Activated naive CD8-positive, alpha-beta T cell treated with anti-CD3 and anti-CD28 coated beads, Interleukin-2, amount 10 ng/mL, durations not matched to agents 7 days and 5 days (primary cell): ENCODE results near the gene AGAP3. TPM values are rescaled to one million over a fixed set of nuclear protein-coding genes. Genes with fewer than 3 reads are reported as not detected.

Experiments used
- ATAC-seq: fragments of 150-1000 bp; cut with Tn5 transposase; one replicate; pipeline ENCODE4 v1.10.0; 2021; ENCODE audit warnings: low read depth, moderate library complexity
- POLR2A ChIA-PET: fragments of 350-600 bp; sonication (Branson Sonifier 250); formaldehyde crosslinking; loops from one replicate; lab custom pipeline; 2021; ENCODE audit warnings: antibody characterized with exemption; lab: Charles Lee
- DNase-seq: peaks from one replicate; pipeline ENCODE4 v3.0.0; 2021
- H3K27ac Mint-ChIP-seq: one replicate; pipeline ENCODE4 v1.8.0; 2022; ENCODE audit warnings: mild to moderate bottlenecking, mixed read lengths
- H3K27me3 Mint-ChIP-seq: one replicate; pipeline ENCODE4 v1.8.0; 2022; ENCODE audit warnings: mild to moderate bottlenecking, moderate library complexity, mixed read lengths
- H3K36me3 Mint-ChIP-seq: one replicate; pipeline ENCODE4 v1.8.0; 2021; ENCODE audit warnings: mild to moderate bottlenecking, mixed read lengths
- H3K4me1 Mint-ChIP-seq: one replicate; pipeline ENCODE4 v1.8.0; 2021; ENCODE audit warnings: mixed read lengths
- H3K4me3 Mint-ChIP-seq: one replicate; pipeline ENCODE4 v1.8.0; 2022; ENCODE audit warnings: mild to moderate bottlenecking, moderate library complexity, mixed read lengths
- H3K9me3 Mint-ChIP-seq: one replicate; pipeline ENCODE4 v1.8.0; 2021; ENCODE audit warnings: mixed read lengths
- total RNA-seq, 2 experiments: library from RNA; stranded (reverse); gene quantifications; one replicate each; pipeline ENCODE4 v1.2.3, GENCODE V29; 2021

AGAP3 gene
- total RNA-seq, 2 experiments from 2014 or later, result 31.7 to 32.7 TPM

GRCh38 chr7:151060416-151061212 lies 25.7 kb upstream of the AGAP3 start:
- POLR2A ChIA-PET, result interaction anchor here (1.1 to 4.1 kb wide), 3 partner anchors 17 to 167 kb away, joined by 3 to 32 read pairs (median 7); partner anchors contain the start of genes FASTK and TMUB1
- peak overlapping the region; percentile 98 for H3K4me3 Mint-ChIP-seq
- no peaks in the 10 kb centered on the region for H3K9me3 Mint-ChIP-seq

GRCh38 chr7:151061213-151062110 lies 24.8 kb upstream of the AGAP3 start:
- ATAC-seq (no peak), DNase-seq (no peak)
- Mint-ChIP-seq H3K27ac (peak overlapping the region; percentile 69), H3K9me3 (no peaks in the 10 kb centered on the region), H3K36me3 (peaks cover 8% of the 10 kb centered on the region), H3K4me3 (peak overlapping the region; percentile 98), H3K27me3 (no peaks in the 10 kb centered on the region), H3K4me1 (peaks cover 28% of the 10 kb centered on the region)
- POLR2A ChIA-PET, result interaction anchor here (1.1 to 4.1 kb wide), 3 partner anchors 16 to 166 kb away, joined by 3 to 32 read pairs (median 7); partner anchors contain the start of genes FASTK and TMUB1

More at GRCh38 chr7:151060416-151061212, 25.7 kb upstream of the AGAP3 start:
- no peak for ATAC-seq
- Mint-ChIP-seq H3K36me3 (peaks cover 8% of the 10 kb centered on the region), H3K27me3 (no peaks in the 10 kb centered on the region), H3K4me1 (peaks cover 28% of the 10 kb centered on the region), H3K27ac (peak overlapping the region; percentile 69)
- DNase-seq, result no peak

- ATAC-seq, result no peak
- DNase-seq, result no peak
- no peak overlapping the region for H3K27ac Mint-ChIP-seq
- POLR2A ChIA-PET, result interaction anchor here (2.6 kb wide), 1 partner anchor 16 kb away, joined by 7 read pairs; no protein-coding TSS in a partner anchor
- no peaks in the 10 kb centered on the region for H3K27me3 Mint-ChIP-seq
- peaks cover 24% of the 10 kb centered on the region for H3K4me1 Mint-ChIP-seq
- no peaks in the 10 kb centered on the region for H3K9me3 Mint-ChIP-seq
- peaks cover 10% of the 10 kb centered on the region for H3K36me3 Mint-ChIP-seq
- no peak overlapping the region for H3K4me3 Mint-ChIP-seq
These were observed 24.2 kb upstream of the AGAP3 start for GRCh38 chr7:151062111-151062398.

- Mint-ChIP-seq H3K4me3 (no peak overlapping the region), H3K36me3 (peaks cover 8% of the 10 kb centered on the region)
- POLR2A ChIA-PET, result interaction anchor here (0.6 kb wide), 1 partner anchor 24 kb away, joined by 3 read pairs; no protein-coding TSS in a partner anchor
These were observed 23.7 kb upstream of the AGAP3 start for GRCh38 chr7:151062399-151063211.

GRCh38 chr7:151063212-151063561 lies 23.1 kb upstream of the AGAP3 start:
- Mint-ChIP-seq H3K4me1 (peaks cover 20% of the 10 kb centered on the region), H3K27me3 (no peaks in the 10 kb centered on the region), H3K36me3 (peaks cover 8% of the 10 kb centered on the region), H3K27ac (no peak overlapping the region), H3K4me3 (no peak overlapping the region), H3K9me3 (no peaks in the 10 kb centered on the region)
- DNase-seq (no peak), ATAC-seq (no peak)
- POLR2A ChIA-PET, result interaction anchor here (0.6 kb wide), 1 partner anchor 25 kb away, joined by 3 read pairs; no protein-coding TSS in a partner anchor

More at GRCh38 chr7:151062399-151063211, 23.7 kb upstream of the AGAP3 start:
- DNase-seq (no peak), ATAC-seq (no peak)
- H3K27me3 Mint-ChIP-seq, result no peaks in the 10 kb centered on the region
- peaks cover 20% of the 10 kb centered on the region for H3K4me1 Mint-ChIP-seq
- no peak overlapping the region for H3K27ac Mint-ChIP-seq
- H3K9me3 Mint-ChIP-seq, result no peaks in the 10 kb centered on the region

- no peaks in the 10 kb centered on the region for H3K9me3 Mint-ChIP-seq
These were observed 21.8 kb upstream of the AGAP3 start for GRCh38 chr7:151064454-151064853.

GRCh38 chr7:151064993-151065392 lies 21.3 kb upstream of the AGAP3 start:
- Mint-ChIP-seq H3K36me3 (peaks cover 9% of the 10 kb centered on the region), H3K27ac (peak overlapping the region; percentile 9), H3K9me3 (no peaks in the 10 kb centered on the region), H3K27me3 (no peaks in the 10 kb centered on the region), H3K4me3 (no peak overlapping the region), H3K4me1 (peaks cover 13% of the 10 kb centered on the region)
- POLR2A ChIA-PET, result no interaction called here
- DNase-seq (no peak), ATAC-seq (no peak)

More at GRCh38 chr7:151064454-151064853, 21.8 kb upstream of the AGAP3 start:
- POLR2A ChIA-PET, result no interaction called here
- H3K4me3 Mint-ChIP-seq, result no peak overlapping the region
- peaks cover 13% of the 10 kb centered on the region for H3K4me1 Mint-ChIP-seq
- H3K27ac Mint-ChIP-seq, result no peak overlapping the region
- no peaks in the 10 kb centered on the region for H3K27me3 Mint-ChIP-seq
- H3K36me3 Mint-ChIP-seq, result peaks cover 9% of the 10 kb centered on the region
- no peak for ATAC-seq
- DNase-seq, result no peak

GRCh38 chr7:151065516-151065915 lies 20.8 kb upstream of the AGAP3 start:
- Mint-ChIP-seq H3K9me3 (no peaks in the 10 kb centered on the region), H3K4me3 (no peak overlapping the region), H3K36me3 (peaks cover 10% of the 10 kb centered on the region), H3K27ac (peak overlapping the region; percentile 9), H3K27me3 (no peaks in the 10 kb centered on the region), H3K4me1 (peaks cover 13% of the 10 kb centered on the region)
- POLR2A ChIA-PET, result no interaction called here
- ATAC-seq, result no peak
- DNase-seq, result no peak

- Mint-ChIP-seq H3K27ac (no peak overlapping the region), H3K4me1 (peaks cover 6% of the 10 kb centered on the region), H3K36me3 (peaks cover 12% of the 10 kb centered on the region), H3K9me3 (no peaks in the 10 kb centered on the region), H3K27me3 (no peaks in the 10 kb centered on the region), H3K4me3 (no peak overlapping the region)
- ATAC-seq, result no peak
- no peak for DNase-seq
- POLR2A ChIA-PET, result no interaction called here
These were observed 19.9 kb upstream of the AGAP3 start for GRCh38 chr7:151066273-151066974.

GRCh38 chr7:151068069-151068773 lies 18.1 kb upstream of the AGAP3 start:
- ATAC-seq, result no peak
- Mint-ChIP-seq H3K27ac (no peak overlapping the region), H3K36me3 (peaks cover 10% of the 10 kb centered on the region), H3K27me3 (no peaks in the 10 kb centered on the region), H3K9me3 (no peaks in the 10 kb centered on the region), H3K4me3 (no peak overlapping the region), H3K4me1 (no peaks in the 10 kb centered on the region)
- DNase-seq, result no peak
- POLR2A ChIA-PET, result interaction anchor here (1.1 to 1.3 kb wide), 2 partner anchors 9 to 12 kb away, joined by 3 to 4 read pairs; partner anchors contain the start of gene FASTK

GRCh38 chr7:151069841-151070573 lies 16.3 kb upstream of the AGAP3 start:
- ATAC-seq (no peak), DNase-seq (no peak)
- peaks cover 10% of the 10 kb centered on the region for H3K36me3 Mint-ChIP-seq
- no peaks in the 10 kb centered on the region for H3K27me3 Mint-ChIP-seq
- no peaks in the 10 kb centered on the region for H3K4me1 Mint-ChIP-seq
- H3K9me3 Mint-ChIP-seq, result no peaks in the 10 kb centered on the region
- no peak overlapping the region for H3K4me3 Mint-ChIP-seq
- H3K27ac Mint-ChIP-seq, result no peak overlapping the region
- POLR2A ChIA-PET, result no interaction called here
